Measurements from ENCODE around the gene HEG1.
"Not testable (repeated sequence)": the region's sequence is repeated elsewhere in the genome, so short reads cannot be mapped to it uniquely, and the experiment has no call there.

Gene HEG1

GRCh38 chr3:124978627-124979026 is 77.2 kb downstream of the HEG1 start:
- no peak for FAIRE-seq

GRCh38 chr3:124976383-124976782 is 79.4 kb downstream of the HEG1 start:
- no peak for FAIRE-seq

- no peak for FAIRE-seq
These were observed 81.1 kb downstream of the HEG1 start for GRCh38 chr3:124974691-124975090.

- FAIRE-seq = no peak
These were observed 82.5 kb downstream of the HEG1 start for GRCh38 chr3:124973290-124973689.

- peak; percentile 82 for FAIRE-seq
These were observed 83.3 kb downstream of the HEG1 start for GRCh38 chr3:124972457-124972856.

- FAIRE-seq = no peak
These were observed 85.7 kb downstream of the HEG1 start for GRCh38 chr3:124969963-124970722.

- no peak for FAIRE-seq
These were observed 86.6 kb downstream of the HEG1 start for GRCh38 chr3:124969190-124969589.

- no peak for FAIRE-seq
These were observed 87.8 kb downstream of the HEG1 start for GRCh38 chr3:124967964-124968363.

GRCh38 chr3:124966521-124967445 is 89.0 kb downstream of the HEG1 start:
- FAIRE-seq = no peak

- FAIRE-seq = no peak
These were observed 90.4 kb downstream of the HEG1 start for GRCh38 chr3:124965413-124965812.

GRCh38 chr3:124964387-124964786 is 91.4 kb downstream of the HEG1 start:
- no peak for FAIRE-seq

- no peak for FAIRE-seq
These were observed 92.0 kb downstream of the HEG1 start for GRCh38 chr3:124963755-124964154.

GRCh38 chr3:124962403-124962940 is 93.3 kb downstream of the HEG1 start:
- FAIRE-seq = no peak

GRCh38 chr3:124960698-124961097 is 95.1 kb downstream of the HEG1 start:
- no peak for FAIRE-seq

GRCh38 chr3:124960105-124960504 is 95.7 kb downstream of the HEG1 start:
- no peak for FAIRE-seq

GRCh38 chr3:124957951-124958350 is 97.8 kb downstream of the HEG1 start:
- FAIRE-seq = not testable (repeated sequence)

GRCh38 chr3:124952282-124952855 is 103.4 kb downstream of the HEG1 start:
- FAIRE-seq = no peak

GRCh38 chr3:124951511-124952281 is 104.1 kb downstream of the HEG1 start:
- FAIRE-seq = no peak

GRCh38 chr3:124950026-124950425 is 105.8 kb downstream of the HEG1 start:
- no peak for FAIRE-seq

- FAIRE-seq = no peak
These were observed 113.2 kb downstream of the HEG1 start for GRCh38 chr3:124942613-124943012.

GRCh38 chr3:124941771-124942170 is 114.0 kb downstream of the HEG1 start:
- no peak for FAIRE-seq

- no peak for FAIRE-seq
These were observed 116.1 kb downstream of the HEG1 start for GRCh38 chr3:124939661-124940060.

Data from colon (tissue), 2 donors.